HL-60 (cell line): Measurements from ENCODE around the gene PTBP2.

Experiments used
- CTCF ChIP-seq: IDR thresholded peaks from one replicate; pipeline ENCODE4 v1.5.1; 2011; ENCODE audit warnings: low read length, control low read depth, inconsistent platforms; ENCODE audit not compliant: insufficient read depth
- GABPA ChIP-seq: IDR thresholded peaks from 2 replicates; pipeline ENCODE4 v1.6.1; 2012; ENCODE audit warnings: low read depth
- POLR2AphosphoS5 ChIP-seq: IDR thresholded peaks from 2 replicates; pipeline ENCODE4 v1.6.1; 2012; ENCODE audit warnings: low read depth

DNA sequence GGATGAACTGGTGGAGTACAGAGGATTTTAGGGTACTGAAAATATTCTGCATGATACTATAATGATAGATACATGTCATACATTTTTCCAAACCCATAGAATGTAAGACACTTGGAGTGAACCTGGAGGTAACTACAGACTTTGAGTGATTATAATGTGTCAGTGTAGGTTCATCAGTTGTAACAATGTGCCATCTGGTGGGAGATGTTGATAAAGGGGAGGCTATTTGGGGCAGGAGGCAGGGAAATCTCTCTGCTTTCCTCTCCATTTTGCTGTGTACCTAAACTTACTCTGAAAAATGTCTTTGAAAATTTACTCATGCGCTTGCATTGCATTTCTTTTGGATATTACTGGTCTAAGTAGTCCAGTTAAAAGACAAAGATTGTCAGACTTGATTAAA, 35.2 kb downstream of the PTBP2 start:
- TF ChIP-seq CTCF (no peak), POLR2AphosphoS5 (no peak), GABPA (no peak)
